Heart right ventricle (tissue), 16 donors: ENCODE data around the gene MAP4K4. TPM values are rescaled to one million over a fixed set of nuclear protein-coding genes. Genes with fewer than 3 reads are reported as not detected.

Source experiments
- ATAC-seq, 8 donors: fragments of 200-7000 bp; cut with Tn5 transposase; one replicate each; pipeline ENCODE4 v1.9.1; 2020; ENCODE audit warnings: mild to moderate bottlenecking in 8 of 8, moderate library complexity in 8 of 8, moderate number of reproducible peaks in 1 of 8
- DNase-seq, 2 donors: peaks; one replicate each; pipeline ENCODE4 v3.0.0-alpha.2; 2020
- H3K27ac ChIP-seq, 10 donors: fragments of 200-600 bp; sonication (generic) in 2 of 10; one replicate each; pipeline versions ENCODE4 v1.5.0 to v1.8.0; 2020 to 2022; ENCODE audit warnings: mild to moderate bottlenecking in 3 of 10
- H3K27me3 ChIP-seq, 7 donors: fragments of 200-600 bp; one replicate each; pipeline ENCODE4 v1.8.0; 2021 to 2022; ENCODE audit warnings: mild to moderate bottlenecking in 2 of 7
- H3K36me3 ChIP-seq, 9 donors: fragments of 200-600 bp; sonication (generic) in 1 of 9; one replicate each; pipeline versions ENCODE4 v1.5.0 to v1.8.0; 2020 to 2022; ENCODE audit warnings: mild to moderate bottlenecking in 2 of 9
- H3K4me1 ChIP-seq, 9 donors: fragments of 200-600 bp; sonication (generic) in 1 of 9; one replicate each; pipeline versions ENCODE4 v1.5.0 to v1.8.0; 2020 to 2022; ENCODE audit warnings: mild to moderate bottlenecking in 4 of 9
- H3K4me3 ChIP-seq, 10 donors: fragments of 200-600 bp; sonication (generic) in 2 of 10; one replicate each; pipeline versions ENCODE4 v1.5.0 to v1.8.0; 2020 to 2022; ENCODE audit warnings: mild to moderate bottlenecking in 7 of 10, moderate library complexity in 2 of 10
- H3K9me3 ChIP-seq, 11 donors: fragments of 200-600 bp in 10 of 11; sonication (generic) in 2 of 11; one replicate each; pipeline versions ENCODE4 v1.5.0 to v1.8.0; 2013 to 2022; ENCODE audit warnings: mild to moderate bottlenecking in 2 of 11, control low read depth in 1 of 11, moderate library complexity in 1 of 11
- WGBS, 2 donors: extraction: QIAGEN DNeasy Blood & Tissue Kit; methylation state at CpG; one replicate each; pipeline ENCODE4 v1.1.7; 2013; ENCODE audit warnings: inconsistent platforms in 1 of 2; 5-methylcytosine and 5-hydroxymethylcytosine counted together
- intact Hi-C, 10 donors: fragments of 100-400 bp; cut with DNase I; formaldehyde crosslinking; loops; one replicate each; pipeline versions ENCODE4 v1.11.1 to v1.14.2; 2022
- polyA plus RNA-seq, 2 donors: library from polyadenylated mRNA; stranded (reverse); fragments of 200-250 nt; gene quantifications; one replicate each; pipeline ENCODE4 v1.2.3, GENCODE V29; 2013
- total RNA-seq, 10 donors: library from RNA; stranded (reverse); fragmentation: NEBNext Ultra II Directional in 3 of 10; extraction: Animal tissue kit (Norgen Biotek cat#: 25700) in 3 of 10; gene quantifications; one replicate each; pipeline versions ENCODE4 v1.2.1 to v1.2.4, GENCODE V29; 2021 to 2023
- TF ChIP-seq, protein P1 (sequence below), 9 donors: fragments of 200-600 bp; sonication (generic) in 2 of 9; IDR thresholded peaks; one replicate each; pipeline versions ENCODE4 v1.5.0 to v1.8.0; 2021 to 2022; ENCODE audit warnings: antibody characterized with exemption in 9 of 9, mild to moderate bottlenecking in 5 of 9, moderate library complexity in 1 of 9
- donor health status: Arrhythmogenic right ventricular cardiomyopathy.
- donor health status: ischemic (EF 13 %, LVEDD 7.1; RV severe dilation, severe dysfunction).
- donor health status: healthy with polysubstance abuse.
- donor health status: DM: no; HTN: yes; CAD: no.
- donor health status: DM: no; HTN: no; CAD: no.
- donor health status: ischemic (EF 25% LVEDD 6.9; RV normal size, moderate dysfunction).
- donor health status: ischemic (EF 25% LVEDD 5.7; RV mildly dilated, moderate dysfunction).
- donor health status: healthy.
- donor health status: DM: yes; HTN: yes; CAD: no.
- donor health status: Ischemic cardiomyopathy.
- donor health status: ischemic (EF 35%, LVEDD 5.7; RV mildly dilated, moderate dysfunction).
- donor health status: nonischemic (EF 11% LVEDD 7.7; RV severe dilation, severe dysfunction).
- donor health status: DM: yes; HTN: yes; CAD: no.
- donor health status: PGD.
- donor health status: ischemic (EF 29% LVEDD 5.4; RV normal size, mild dysfunction).
- donor health status: nonischemic (EF 23%, LVEDD 6.1; RV moderate dilation, normal function).

MAP4K4 gene
- total and polyA plus RNA-seq, 12 donors, result 44.3 to 116 (median 86.1) TPM

DNA sequence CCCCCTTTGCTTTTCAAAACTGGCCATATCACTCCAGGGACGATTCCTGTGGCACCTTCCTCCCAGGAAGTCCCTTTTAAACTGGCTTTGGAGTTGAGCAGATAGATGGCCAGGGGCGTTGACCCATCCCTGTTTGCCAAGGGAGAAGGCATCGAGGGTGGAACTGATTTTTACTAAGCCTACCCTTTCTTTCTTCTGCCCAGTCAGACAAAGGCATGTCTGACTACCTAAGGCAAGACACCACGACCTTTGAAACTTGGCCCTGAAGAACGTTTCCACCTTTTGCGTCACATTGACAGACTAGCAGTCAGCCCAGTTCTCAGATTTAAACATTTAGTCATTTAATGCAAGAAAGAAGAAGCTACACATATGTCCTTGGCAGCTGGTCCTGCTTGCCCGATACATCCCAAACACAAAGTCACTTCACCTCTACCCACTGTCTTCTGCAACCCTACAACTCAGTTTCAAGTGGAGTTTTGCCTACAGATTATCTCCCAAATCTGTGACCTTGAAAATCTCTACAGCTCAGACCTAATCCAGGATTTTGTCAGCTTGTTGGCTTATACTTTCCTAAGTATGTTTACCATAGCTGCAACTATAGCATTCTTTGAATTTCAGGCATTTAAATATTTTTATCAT lies 192.1 kb downstream of the MAP4K4 start:
- DNase-seq, result no peak
- 80 to 85% methylated on average over 7 of the region's 7 CpGs for WGBS, 2 donors
- no peak overlapping the region for H3K4me3 ChIP-seq
- TF ChIP-seq, protein P1, sequence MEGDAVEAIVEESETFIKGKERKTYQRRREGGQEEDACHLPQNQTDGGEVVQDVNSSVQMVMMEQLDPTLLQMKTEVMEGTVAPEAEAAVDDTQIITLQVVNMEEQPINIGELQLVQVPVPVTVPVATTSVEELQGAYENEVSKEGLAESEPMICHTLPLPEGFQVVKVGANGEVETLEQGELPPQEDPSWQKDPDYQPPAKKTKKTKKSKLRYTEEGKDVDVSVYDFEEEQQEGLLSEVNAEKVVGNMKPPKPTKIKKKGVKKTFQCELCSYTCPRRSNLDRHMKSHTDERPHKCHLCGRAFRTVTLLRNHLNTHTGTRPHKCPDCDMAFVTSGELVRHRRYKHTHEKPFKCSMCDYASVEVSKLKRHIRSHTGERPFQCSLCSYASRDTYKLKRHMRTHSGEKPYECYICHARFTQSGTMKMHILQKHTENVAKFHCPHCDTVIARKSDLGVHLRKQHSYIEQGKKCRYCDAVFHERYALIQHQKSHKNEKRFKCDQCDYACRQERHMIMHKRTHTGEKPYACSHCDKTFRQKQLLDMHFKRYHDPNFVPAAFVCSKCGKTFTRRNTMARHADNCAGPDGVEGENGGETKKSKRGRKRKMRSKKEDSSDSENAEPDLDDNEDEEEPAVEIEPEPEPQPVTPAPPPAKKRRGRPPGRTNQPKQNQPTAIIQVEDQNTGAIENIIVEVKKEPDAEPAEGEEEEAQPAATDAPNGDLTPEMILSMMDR (IDR thresholded peaks at IDR 0.05), result no peak
- no peaks in the 10 kb centered on the region for H3K27me3 ChIP-seq
- peaks cover 0 to 10% (median under 1%) of the 10 kb centered on the region in 9 donors for H3K4me1 ChIP-seq
- no peak for ATAC-seq
- H3K9me3 ChIP-seq, result no peaks in the 10 kb centered on the region
- intact Hi-C loops, result loop anchor here in 7 of 10 donors (10.0 kb wide), 5 partner anchors 95 to 555 kb away; partner anchors contain the start of genes IL18R1 (in 1 of the 7) and IL1R2 (in 1 of the 7)
- H3K36me3 ChIP-seq, result peaks cover 0 to 100% (median 42%) of the 10 kb centered on the region in 9 donors
- no peak overlapping the region for H3K27ac ChIP-seq

GRCh38 chr2:101892377-101892776 lies 194.9 kb downstream of the MAP4K4 start:
- DNase-seq (no peak), ATAC-seq (no peak)
- intact Hi-C loops, result loop anchor here in 1 of 10 donors (10.0 kb wide), 1 partner anchor 92 kb away; no protein-coding TSS in a partner anchor
- WGBS, 2 donors, result 96 to 98% methylated on average over 3 of the region's 3 CpGs
- peaks cover 0 to 8% (median 0%) of the 10 kb centered on the region in 9 donors for H3K4me1 ChIP-seq
- no peak overlapping the region for H3K4me3 ChIP-seq
- peaks cover 0 to 91% (median 36%) of the 10 kb centered on the region in 9 donors for H3K36me3 ChIP-seq
- no peaks in the 10 kb centered on the region for H3K9me3 ChIP-seq
- TF ChIP-seq, protein P1 (IDR thresholded peaks at IDR 0.05), result no peak
- no peak overlapping the region for H3K27ac ChIP-seq
- no peaks in the 10 kb centered on the region for H3K27me3 ChIP-seq

- Histone ChIP-seq H3K4me3 (no peak overlapping the region), H3K27me3 (no peaks in the 10 kb centered on the region), H3K27ac (no peak overlapping the region), H3K4me1 (peaks cover 0 to 7% (median 0%) of the 10 kb centered on the region in 9 donors), H3K36me3 (peaks cover 0 to 76% (median 35%) of the 10 kb centered on the region in 9 donors), H3K9me3 (no peaks in the 10 kb centered on the region)
- ATAC-seq, result no peak
- intact Hi-C loops, result loop anchor here in 1 of 10 donors (10.0 kb wide), 1 partner anchor 91 kb away; no protein-coding TSS in a partner anchor
- WGBS, 2 donors, result 71 to 78% methylated on average over 9 of the region's 9 CpGs
- DNase-seq, result no peak
- TF ChIP-seq, protein P1 (IDR thresholded peaks at IDR 0.05), result no peak
Observed at GRCh38 chr2:101893681-101894381, 196.3 kb downstream of the MAP4K4 start.

DNA sequence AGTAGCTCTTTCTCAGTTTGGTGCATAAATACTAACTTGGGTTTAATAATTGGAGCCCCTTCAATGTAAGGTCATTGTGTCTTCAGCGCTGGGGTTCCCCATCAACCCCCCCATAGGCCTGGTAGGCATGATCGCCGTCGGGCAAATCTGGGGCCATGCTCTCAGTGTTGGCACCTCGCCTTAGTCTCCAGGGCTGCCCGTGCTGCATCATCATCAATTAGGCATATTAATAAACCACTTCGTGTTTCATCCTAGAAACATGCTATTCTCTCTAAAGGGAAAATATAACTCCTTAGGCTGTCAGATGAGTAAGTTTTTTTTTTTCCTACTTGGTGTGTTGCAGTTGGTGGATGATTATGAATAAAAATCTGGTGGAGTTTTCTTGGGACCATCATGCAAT lies 197.5 kb downstream of the MAP4K4 start:
- 89 to 91% methylated on average over 7 of the region's 7 CpGs for WGBS, 2 donors
- intact Hi-C loops, result loop anchor here in 1 of 10 donors (10.0 kb wide), 1 partner anchor 90 kb away; no protein-coding TSS in a partner anchor

More for the DNA sequence above, 197.5 kb downstream of the MAP4K4 start:
- no peak for ATAC-seq
- Histone ChIP-seq H3K4me1 (no peaks in the 10 kb centered on the region), H3K27ac (no peak overlapping the region), H3K9me3 (no peaks in the 10 kb centered on the region), H3K27me3 (no peaks in the 10 kb centered on the region), H3K36me3 (peaks cover 0 to 64% (median 32%) of the 10 kb centered on the region in 9 donors), H3K4me3 (no peak overlapping the region)
- TF ChIP-seq, protein P1 (IDR thresholded peaks at IDR 0.05), result no peak
- DNase-seq, result no peak
